ENCODE measurements around the gene GNG5.
"Not testable (repeated sequence)": the region's sequence is repeated elsewhere in the genome, so short reads cannot be mapped to it uniquely, and the experiment has no call there.

GNG5 gene

DNA sequence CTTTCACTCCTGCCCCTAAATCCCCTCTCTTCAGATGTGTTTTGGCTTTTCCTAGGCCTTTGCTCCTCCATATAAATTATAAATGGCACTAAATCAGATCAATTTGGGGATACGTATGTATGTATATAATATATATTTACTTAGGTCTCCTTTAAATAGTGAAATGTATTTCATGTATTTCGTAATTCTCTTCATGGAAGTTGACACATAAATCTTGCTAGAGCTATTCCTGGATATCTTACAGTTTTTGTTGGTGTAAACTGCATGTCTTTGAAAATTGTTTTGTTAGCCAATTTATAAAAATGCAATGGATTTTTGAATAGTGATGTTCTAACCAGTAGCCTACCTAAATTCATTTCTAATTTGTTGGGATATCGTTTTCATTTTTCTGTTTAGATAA, 18.3 kb downstream of the GNG5 start:
- no peak for DNase-seq (ENCODE audit: low spot score)

DNA sequence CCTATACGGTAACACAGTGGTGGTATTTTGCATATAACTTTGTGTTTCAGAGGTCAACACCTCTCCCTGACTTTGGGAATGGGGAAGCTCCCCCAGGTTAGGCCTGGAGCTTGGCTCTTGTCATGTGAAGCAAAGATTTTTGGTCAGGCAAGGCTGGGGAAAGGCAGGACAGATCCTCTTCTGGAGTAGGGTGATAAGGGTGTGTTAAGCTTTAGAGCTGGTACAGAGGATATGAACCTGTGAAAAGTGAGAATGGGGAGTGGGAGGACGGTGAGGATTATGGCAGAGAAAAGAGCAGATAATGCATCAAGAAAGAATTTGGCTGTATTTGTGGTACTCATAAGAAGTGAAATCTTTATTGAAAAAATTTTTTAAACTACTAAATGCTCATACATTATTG, 25.1 kb downstream of the GNG5 start:
- no peak for DNase-seq (ENCODE audit: low spot score)

DNA sequence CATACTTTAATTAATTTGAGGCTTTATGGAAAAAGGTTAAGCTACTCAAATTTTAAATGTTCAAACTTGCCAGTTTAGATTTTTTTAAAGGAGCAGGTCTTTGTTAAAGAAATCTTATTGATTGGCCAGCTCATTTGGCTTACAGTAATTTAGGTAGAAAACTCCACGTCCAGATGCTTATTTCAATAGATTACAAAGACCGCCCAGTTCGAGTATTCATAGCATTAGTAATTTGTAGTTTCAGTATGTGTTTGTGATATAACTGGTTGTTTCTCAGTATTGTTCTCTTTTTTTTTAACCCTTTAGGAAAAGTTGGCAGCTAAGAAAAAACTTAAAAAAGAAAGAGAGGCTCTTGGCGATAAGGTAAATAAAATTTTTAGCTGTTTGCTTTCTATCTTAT, 25.7 kb downstream of the GNG5 start:
- no peak for DNase-seq (ENCODE audit: low spot score)

DNA sequence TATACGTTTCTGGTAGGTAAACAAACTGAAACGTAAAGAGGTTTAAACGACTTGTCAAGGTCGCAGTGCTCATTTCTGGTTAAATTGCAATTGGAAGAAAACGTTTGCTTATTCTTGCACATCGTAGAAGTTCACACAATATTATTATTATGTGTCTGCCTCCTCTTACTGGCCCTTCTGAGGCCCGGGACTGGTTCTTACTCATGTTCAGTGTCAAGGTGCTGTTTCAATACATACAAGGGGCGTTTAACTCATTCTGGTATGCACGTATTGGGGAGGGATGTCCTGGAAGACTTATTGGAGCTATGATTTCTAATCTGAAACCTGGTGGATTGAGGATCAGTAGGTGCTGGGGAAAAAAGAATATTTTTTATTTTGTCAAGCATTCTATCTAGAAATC, 26.4 kb downstream of the GNG5 start:
- no peak for DNase-seq (ENCODE audit: low spot score)

DNA sequence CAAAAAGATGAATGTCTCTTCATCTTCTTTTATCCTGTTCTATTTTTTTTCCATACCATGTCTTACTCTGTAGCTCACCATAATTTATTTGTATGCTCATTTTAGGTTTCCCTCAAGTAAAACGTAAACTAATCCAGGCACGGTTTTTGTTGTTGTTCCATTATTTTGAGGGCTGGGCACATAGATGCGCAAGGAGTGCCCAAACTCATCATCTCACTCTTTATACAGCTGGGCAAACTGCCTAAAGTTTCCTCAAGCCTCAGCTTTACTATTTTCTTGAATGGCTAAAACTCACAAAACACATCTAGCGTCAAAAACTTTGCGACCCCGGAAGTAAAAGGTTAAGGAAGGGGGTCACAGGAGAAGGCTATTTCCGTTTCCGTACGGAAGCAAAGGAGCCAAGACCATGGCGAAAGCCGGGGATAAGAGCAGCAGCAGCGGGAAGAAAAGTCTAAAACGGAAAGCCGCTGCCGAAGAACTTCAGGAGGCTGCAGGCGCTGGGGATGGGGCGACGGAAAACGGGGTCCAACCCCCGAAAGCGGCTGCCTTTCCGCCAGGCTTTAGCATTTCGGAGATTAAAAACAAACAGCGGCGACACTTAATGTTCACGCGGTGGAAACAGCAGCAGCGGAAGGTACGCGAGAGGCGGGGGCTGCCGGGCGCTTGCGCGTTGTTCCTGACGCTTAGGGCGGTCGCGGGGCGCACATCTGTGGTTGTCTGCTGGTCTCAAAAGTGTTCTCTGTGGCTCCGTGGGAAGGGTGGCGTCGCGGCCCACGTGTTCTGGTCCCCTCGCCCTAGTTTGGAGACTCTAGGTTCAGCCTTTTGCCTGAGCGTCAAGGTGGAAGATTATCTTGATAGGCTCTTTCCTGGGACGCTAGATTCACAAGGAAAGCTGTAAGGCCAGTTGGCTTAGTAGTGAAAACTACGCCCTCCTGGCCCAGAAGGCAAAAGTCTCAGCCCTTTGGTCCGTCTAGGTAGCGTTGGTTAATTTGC, 27.2 kb downstream of the GNG5 start, which contains the start of gene RPF1:
Gene RPF1 (plus strand): TSS at position 391 of the 993 bp plus-strand sequence. CDS start 16 bp downstream, at position 407.
- DNase-seq (ENCODE audit: low spot score): peak; percentile 62

DNA sequence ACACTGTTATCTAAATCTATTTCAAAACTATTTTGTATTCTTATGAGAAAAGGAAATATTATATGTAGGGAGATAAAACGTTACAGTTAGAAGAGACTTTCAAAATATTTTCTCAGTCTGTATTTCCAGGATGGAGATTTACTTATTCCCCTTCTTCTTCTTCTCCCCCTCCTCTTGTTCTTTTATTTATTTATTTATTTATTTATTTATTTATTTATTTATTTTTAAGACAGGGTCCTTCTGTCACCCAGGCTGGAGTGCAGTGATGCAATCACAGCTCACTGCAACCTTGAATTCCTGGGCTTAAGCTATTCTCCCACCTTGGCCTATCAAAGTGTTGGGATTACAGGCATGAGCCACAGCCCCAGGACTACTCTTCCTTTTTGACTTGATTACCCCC, 30.2 kb downstream of the GNG5 start:
- no peak for DNase-seq (ENCODE audit: low spot score)

DNA sequence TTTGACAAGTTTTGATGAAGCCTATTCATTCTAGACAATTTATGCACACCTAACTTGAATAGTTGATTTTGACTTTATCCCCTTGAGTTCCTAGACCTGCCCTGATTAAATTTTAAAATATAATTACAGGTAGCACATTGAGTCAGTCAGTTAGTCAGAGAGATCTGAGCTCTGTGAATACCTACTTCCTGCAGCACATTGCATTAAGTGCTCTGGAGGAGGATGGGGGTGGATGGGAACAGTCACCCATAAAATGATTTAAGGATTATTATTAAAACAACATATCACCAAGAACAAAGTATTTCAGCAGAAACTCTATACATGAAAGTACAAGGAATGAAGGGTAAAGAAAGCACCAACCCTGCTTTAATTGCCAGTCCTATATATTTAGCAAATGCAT, 39.1 kb downstream of the GNG5 start:
- DNase-seq (ENCODE audit: low spot score): no peak

DNA sequence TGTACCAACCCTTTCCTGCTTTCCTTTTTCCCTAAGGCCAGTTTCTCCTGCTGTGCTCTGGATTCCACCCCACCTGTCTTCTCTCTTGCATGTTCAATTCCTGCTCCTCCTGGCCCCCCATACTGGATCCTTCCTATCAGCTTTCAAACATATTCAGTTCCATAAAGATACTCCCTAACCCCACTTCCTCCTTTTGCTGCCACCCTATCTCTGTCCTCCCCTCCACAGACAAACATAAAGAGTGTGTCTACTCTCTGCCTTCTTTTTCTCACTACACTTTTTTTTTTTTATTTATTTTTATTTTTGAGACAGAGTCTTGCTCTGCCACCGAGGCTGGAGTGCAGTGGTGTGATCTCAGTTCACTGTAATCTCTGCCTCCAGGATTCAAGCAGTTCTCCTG, 44.3 kb downstream of the GNG5 start:
- DNase-seq (ENCODE audit: low spot score): no peak

DNA sequence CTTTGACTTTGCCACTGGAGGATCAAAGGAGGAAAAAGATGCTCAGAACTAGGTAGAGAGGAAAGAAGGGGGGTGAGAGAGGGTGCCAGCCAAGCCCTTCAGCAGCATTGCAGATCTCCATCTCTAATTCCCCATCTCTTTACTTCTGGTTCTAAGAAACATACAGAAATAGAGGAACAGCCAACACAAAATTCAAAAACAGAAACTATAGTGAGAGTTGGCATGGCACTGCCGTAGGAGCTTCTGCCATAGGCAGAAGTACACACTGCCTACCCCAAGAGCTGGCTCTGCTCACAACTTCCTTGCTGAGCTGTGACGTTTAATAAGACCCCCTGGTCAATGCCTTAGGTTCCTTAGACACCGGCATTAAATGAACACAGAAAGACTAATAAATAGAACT, 53.9 kb downstream of the GNG5 start:
- DNase-seq (ENCODE audit: low spot score): no peak

DNA sequence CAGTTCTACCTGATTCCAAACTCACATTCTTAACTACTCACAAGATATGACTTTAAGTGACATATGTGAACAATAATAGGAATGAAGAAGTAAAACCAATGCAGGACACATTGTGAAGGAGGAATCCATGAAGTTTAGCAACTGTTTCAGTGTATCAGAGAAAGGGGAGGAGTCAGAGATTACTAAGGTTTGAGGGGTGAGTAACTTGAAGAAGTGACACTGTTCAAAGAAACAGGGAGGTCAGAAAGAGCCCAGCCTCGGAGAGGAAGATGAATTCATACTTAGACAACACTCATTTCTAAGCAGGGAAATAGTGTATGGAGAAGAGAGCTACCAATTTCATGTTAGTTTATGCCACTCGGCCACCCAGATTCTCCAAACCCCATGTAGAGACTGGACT, 55.5 kb downstream of the GNG5 start:
- DNase-seq (ENCODE audit: low spot score): no peak

DNA sequence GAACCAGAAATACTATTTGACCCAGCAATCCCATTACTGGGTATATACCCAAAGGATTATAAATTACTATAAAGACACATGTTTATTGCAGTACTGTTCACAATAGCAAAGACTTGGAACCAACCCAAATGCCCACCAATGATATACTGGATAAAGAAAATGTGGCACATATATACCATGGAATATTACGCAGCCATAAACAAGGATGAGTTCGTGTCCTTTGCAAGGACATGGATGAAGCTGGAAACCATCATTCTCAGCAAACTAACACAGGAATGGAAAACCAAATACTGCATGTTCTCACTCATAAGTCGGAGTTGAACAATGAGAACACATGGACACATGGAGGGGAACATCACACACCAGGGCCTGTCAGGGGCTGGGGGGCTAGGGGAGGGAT, 57.7 kb downstream of the GNG5 start:
- not testable (repeated sequence) for DNase-seq (ENCODE audit: low spot score)
